Activated CD4-positive, alpha-beta memory T cell treated with anti-CD3 and anti-CD28 coated beads, Interleukin-2, amount 10 ng/mL, durations not matched to agents 7 days and 5 days (primary cell): ENCODE results near the gene ZNF385C. TPM values are rescaled to one million over a fixed set of nuclear protein-coding genes. Genes with fewer than 3 reads are reported as not detected.

Experiments used
- CTCF ChIA-PET: fragments of 350-600 bp; sonication (Branson Sonifier 250); formaldehyde crosslinking; loops from one replicate; lab custom pipeline; 2021; ENCODE audit warnings: antibody characterized with exemption, inconsistent platforms; lab: Charles Lee
- POLR2A ChIA-PET: fragments of 350-600 bp; sonication (Branson Sonifier 250); formaldehyde crosslinking; loops from one replicate; lab custom pipeline; 2021; ENCODE audit warnings: antibody characterized with exemption; lab: Charles Lee
- DNase-seq: peaks from one replicate; pipeline ENCODE4 v3.0.0-alpha.2; 2020
- H3K27ac Mint-ChIP-seq: one replicate; pipeline ENCODE4 v1.8.0; 2021; ENCODE audit warnings: mild to moderate bottlenecking, mixed read lengths
- H3K27me3 Mint-ChIP-seq: one replicate; pipeline ENCODE4 v1.8.0; 2021; ENCODE audit warnings: mixed read lengths
- H3K36me3 Mint-ChIP-seq: one replicate; pipeline ENCODE4 v1.8.0; 2021; ENCODE audit warnings: low read depth, mixed read lengths
- H3K4me1 Mint-ChIP-seq: one replicate; pipeline ENCODE4 v1.8.0; 2021; ENCODE audit warnings: mixed read lengths
- H3K4me3 Mint-ChIP-seq: one replicate; pipeline ENCODE4 v1.8.0; 2021; ENCODE audit warnings: mild to moderate bottlenecking, mixed read lengths
- H3K9me3 Mint-ChIP-seq: one replicate; pipeline ENCODE4 v1.8.0; 2021; ENCODE audit warnings: mixed read lengths
- total RNA-seq, 2 experiments: library from RNA; stranded (reverse); gene quantifications; one replicate each; pipeline ENCODE4 v1.2.3, GENCODE V29; 2021

The ZNF385C gene
- total RNA-seq, 2 experiments from 2014 or later, result not detected

GRCh38 chr17:42103221-42103954 lies 5.1 kb upstream of the ZNF385C start:
- peaks cover 13% of the 10 kb centered on the region for H3K4me1 Mint-ChIP-seq
- H3K4me3 Mint-ChIP-seq, result no peak overlapping the region
- ChIA-PET CTCF (interaction anchor here (0.7 to 1.5 kb wide), 5 partner anchors 9 to 77 kb away, joined by 3 to 5 read pairs (median 4); partner anchors contain the start of gene DHX58), POLR2A (interaction anchor here (0.8 to 2.1 kb wide), 3 partner anchors 8 to 42 kb away, joined by 4 to 10 read pairs (median 5); partner anchors contain the start of gene DHX58)
- H3K9me3 Mint-ChIP-seq, result no peaks in the 10 kb centered on the region
- DNase-seq, result no peak
- peaks cover 39% of the 10 kb centered on the region for H3K36me3 Mint-ChIP-seq
- H3K27me3 Mint-ChIP-seq, result no peaks in the 10 kb centered on the region
- no peak overlapping the region for H3K27ac Mint-ChIP-seq

DNA sequence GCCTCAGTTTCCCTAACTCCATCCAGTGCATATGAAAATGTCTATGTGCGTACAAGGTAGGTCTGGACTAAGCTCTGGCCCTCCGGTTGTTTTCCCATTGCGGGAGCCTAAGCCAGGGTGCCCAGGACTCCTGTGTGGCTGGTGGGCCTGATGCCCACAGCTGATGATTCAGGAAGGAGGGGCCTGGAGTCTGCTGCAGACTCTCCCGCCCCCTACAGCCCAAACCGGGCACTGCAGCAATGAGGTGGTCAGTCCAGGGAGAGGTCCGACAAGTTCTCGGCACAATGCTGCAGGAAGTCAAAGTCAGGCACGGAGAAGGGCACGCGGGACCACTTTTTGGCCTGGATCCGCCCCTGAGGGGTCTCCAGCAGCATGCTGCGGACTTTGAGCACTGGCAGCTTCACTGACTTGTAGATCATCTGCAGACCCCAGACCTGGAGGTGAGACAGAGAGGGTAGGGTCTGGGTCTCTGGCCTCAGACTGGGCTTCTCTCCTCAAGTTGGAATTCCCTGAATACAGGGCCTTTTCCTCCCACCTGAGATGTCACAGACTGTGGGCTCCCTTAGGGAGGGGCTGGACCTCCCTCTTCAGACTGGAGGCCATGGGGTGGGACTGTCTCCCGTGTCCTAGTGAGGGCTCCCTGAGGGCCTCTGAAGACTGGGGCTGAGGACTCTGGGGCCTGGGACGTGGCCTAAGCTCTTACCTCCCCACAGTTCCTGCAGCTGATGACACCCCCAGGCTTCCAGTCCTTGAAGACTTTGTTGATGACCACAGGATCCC lies 3.4 kb upstream of the ZNF385C start:
- ChIA-PET POLR2A (interaction anchor here (0.9 to 1.0 kb wide), 2 partner anchors 9 to 11 kb away, joined by 5 to 6 read pairs; partner anchors contain the start of gene DHX58), CTCF (interaction anchor here (0.6 to 2.0 kb wide), 12 partner anchors 9 to 81 kb away, joined by 3 to 12 read pairs (median 5); partner anchors contain the start of genes DHX58 and NKIRAS2)
- peaks cover 7% of the 10 kb centered on the region for H3K4me1 Mint-ChIP-seq
- peak; percentile 72 for DNase-seq
- H3K27me3 Mint-ChIP-seq, result peaks cover 14% of the 10 kb centered on the region
- H3K9me3 Mint-ChIP-seq, result no peaks in the 10 kb centered on the region
- no peak overlapping the region for H3K4me3 Mint-ChIP-seq
- H3K27ac Mint-ChIP-seq, result no peak overlapping the region
- H3K36me3 Mint-ChIP-seq, result peaks cover 28% of the 10 kb centered on the region

DNA sequence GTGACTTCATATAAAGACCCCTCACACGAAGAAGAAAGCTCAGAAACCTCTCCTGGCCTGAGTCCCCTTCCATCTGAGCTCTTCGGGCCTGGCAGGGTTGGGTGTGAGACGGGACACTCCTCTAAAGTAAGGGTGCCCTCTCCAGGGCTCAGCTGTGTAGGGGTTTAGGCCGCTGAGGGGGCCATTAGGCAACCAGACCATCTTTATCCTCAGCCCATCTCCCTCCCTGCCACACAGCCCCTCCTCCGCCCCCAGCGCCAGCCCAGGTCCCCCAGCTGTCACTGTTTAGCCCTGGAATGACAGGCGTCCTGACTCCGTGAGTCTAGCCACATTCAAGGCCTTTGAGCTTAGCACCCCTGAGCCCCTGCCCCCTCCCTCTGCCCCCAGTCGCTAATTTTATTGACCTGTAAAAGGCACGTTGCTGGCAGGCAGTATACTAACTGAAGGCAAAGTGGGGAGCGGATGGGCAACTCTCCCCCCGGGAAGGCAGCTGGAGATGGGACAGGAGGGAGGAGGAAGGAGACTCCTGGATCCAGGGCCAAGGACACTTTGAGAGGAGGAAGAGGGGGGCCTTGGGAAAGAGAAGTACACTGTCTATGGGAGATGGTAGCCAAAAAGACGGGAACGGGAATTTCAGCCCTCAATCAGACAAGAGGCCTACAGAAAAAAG lies 592 bp upstream of the ZNF385C start:
- POLR2A ChIA-PET, result interaction anchor here (0.8 to 2.6 kb wide), 2 partner anchors 13 to 136 kb away, joined by 3 to 14 read pairs; partner anchors contain the start of gene DHX58
- DNase-seq, result no peak
- H3K36me3 Mint-ChIP-seq, result peaks cover 7% of the 10 kb centered on the region

GRCh38 chr17:42096360-42097111 lies 1.7 kb downstream of the ZNF385C start:
- Mint-ChIP-seq H3K36me3 (peaks cover 2% of the 10 kb centered on the region), H3K4me1 (peaks cover 5% of the 10 kb centered on the region), H3K4me3 (no peak overlapping the region), H3K27ac (no peak overlapping the region), H3K9me3 (no peaks in the 10 kb centered on the region), H3K27me3 (peaks cover 24% of the 10 kb centered on the region)
- ChIA-PET POLR2A (interaction anchor here (0.9 to 1.3 kb wide), 2 partner anchors 75 to 130 kb away, joined by 3 read pairs; partner anchors contain the start of gene CNP), CTCF (interaction anchor here (0.6 to 2.2 kb wide), 3 partner anchors 11 to 76 kb away, joined by 3 to 8 read pairs (median 3); partner anchors contain the start of gene NKIRAS2)
- DNase-seq, result no peak

More for the DNA sequence above, 592 bp upstream of the ZNF385C start:
- H3K4me3 Mint-ChIP-seq, result no peak overlapping the region
- H3K4me1 Mint-ChIP-seq, result peaks cover 5% of the 10 kb centered on the region
- H3K27ac Mint-ChIP-seq, result no peak overlapping the region
- no peaks in the 10 kb centered on the region for H3K9me3 Mint-ChIP-seq
- H3K27me3 Mint-ChIP-seq, result peaks cover 22% of the 10 kb centered on the region
- CTCF ChIA-PET, result interaction anchor here (1.3 kb wide), 1 partner anchor 79 kb away, joined by 5 read pairs; the partner anchor contains the start of gene NKIRAS2

DNA sequence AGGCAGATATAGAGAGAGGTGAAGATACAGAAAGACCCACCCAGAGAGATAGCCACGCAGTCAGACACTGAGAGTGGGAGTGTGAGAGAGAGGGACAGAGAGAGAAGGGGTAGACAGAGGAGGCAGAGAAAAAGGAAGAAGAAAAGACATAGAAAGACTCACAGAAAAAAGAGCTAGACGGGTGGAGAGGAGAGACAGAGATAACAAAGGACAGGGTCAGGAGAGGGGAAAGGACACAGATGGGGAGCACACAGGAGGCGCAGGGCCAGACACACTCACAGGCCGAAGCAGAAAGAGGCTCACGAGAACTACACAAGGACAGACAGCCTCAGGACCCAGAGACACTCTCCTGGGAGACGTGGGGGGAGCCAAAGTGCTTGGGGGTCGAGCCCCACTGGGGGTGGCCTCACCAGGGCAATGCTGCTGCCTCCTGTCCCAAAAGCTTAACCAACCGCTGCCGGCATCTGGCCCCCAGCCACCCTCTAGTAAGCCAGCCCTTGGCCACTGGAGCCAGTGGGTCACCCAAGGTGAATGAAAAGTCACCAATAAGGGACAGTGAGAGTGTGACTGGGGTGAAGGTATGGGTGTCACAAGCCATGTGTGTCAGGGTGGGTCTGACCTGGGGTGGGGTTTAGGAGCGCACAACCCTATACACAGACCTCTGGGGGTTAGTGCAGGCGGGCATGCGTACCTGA lies 3.8 kb downstream of the ZNF385C start:
- ChIA-PET CTCF (interaction anchor here (1.2 kb wide), 1 partner anchor 9 kb away, joined by 4 read pairs; no protein-coding TSS in a partner anchor), POLR2A (interaction anchor here (0.8 kb wide), 1 partner anchor 9 kb away, joined by 4 read pairs; no protein-coding TSS in a partner anchor)
- no peak for DNase-seq
- no peaks in the 10 kb centered on the region for H3K36me3 Mint-ChIP-seq
- no peak overlapping the region for H3K4me3 Mint-ChIP-seq
- H3K4me1 Mint-ChIP-seq, result peaks cover 5% of the 10 kb centered on the region
- H3K27ac Mint-ChIP-seq, result no peak overlapping the region
- peaks cover 35% of the 10 kb centered on the region for H3K27me3 Mint-ChIP-seq
- H3K9me3 Mint-ChIP-seq, result no peaks in the 10 kb centered on the region

GRCh38 chr17:42092939-42093338 lies 5.3 kb downstream of the ZNF385C start:
- H3K4me1 Mint-ChIP-seq, result peaks cover 4% of the 10 kb centered on the region
- ChIA-PET POLR2A (no interaction called here), CTCF (no interaction called here)
- peaks cover 38% of the 10 kb centered on the region for H3K27me3 Mint-ChIP-seq
- no peak overlapping the region for H3K4me3 Mint-ChIP-seq
- H3K9me3 Mint-ChIP-seq, result no peaks in the 10 kb centered on the region
- no peak for DNase-seq
- no peak overlapping the region for H3K27ac Mint-ChIP-seq
- no peaks in the 10 kb centered on the region for H3K36me3 Mint-ChIP-seq

- Mint-ChIP-seq H3K9me3 (no peaks in the 10 kb centered on the region), H3K36me3 (no peaks in the 10 kb centered on the region), H3K4me1 (no peaks in the 10 kb centered on the region), H3K27me3 (peaks cover 22% of the 10 kb centered on the region), H3K4me3 (no peak overlapping the region), H3K27ac (no peak overlapping the region)
- no peak for DNase-seq
- ChIA-PET POLR2A (interaction anchor here (0.8 to 1.2 kb wide), 2 partner anchors 21 to 23 kb away, joined by 3 read pairs; partner anchors contain the start of gene DHX58), CTCF (interaction anchor here (0.6 to 1.5 kb wide), 5 partner anchors 10 to 26 kb away, joined by 3 to 9 read pairs (median 3); partner anchors contain the start of gene DHX58)
Measured at GRCh38 chr17:42090964-42091790, 7.1 kb downstream of the ZNF385C start.

DNA sequence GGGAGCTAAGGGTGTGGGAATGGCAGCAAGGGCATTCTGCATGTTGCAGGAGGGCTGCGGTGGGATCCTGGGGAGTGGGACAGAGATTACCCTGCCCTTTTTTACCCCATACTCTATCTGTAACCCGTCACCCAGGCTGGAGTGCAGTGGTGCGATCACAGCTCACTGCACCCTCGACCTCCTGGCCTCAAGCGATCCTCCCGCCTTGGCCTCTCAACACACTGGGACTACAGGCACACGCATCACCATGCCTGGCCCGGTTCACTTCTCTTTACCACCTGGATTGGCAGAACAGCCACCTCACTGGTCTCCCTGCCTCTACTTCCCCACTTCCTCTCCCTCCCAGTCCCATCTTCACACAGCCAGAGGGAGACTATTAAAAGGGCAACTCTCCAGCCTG lies 9.5 kb downstream of the ZNF385C start:
- POLR2A ChIA-PET, result no interaction called here

DNA sequence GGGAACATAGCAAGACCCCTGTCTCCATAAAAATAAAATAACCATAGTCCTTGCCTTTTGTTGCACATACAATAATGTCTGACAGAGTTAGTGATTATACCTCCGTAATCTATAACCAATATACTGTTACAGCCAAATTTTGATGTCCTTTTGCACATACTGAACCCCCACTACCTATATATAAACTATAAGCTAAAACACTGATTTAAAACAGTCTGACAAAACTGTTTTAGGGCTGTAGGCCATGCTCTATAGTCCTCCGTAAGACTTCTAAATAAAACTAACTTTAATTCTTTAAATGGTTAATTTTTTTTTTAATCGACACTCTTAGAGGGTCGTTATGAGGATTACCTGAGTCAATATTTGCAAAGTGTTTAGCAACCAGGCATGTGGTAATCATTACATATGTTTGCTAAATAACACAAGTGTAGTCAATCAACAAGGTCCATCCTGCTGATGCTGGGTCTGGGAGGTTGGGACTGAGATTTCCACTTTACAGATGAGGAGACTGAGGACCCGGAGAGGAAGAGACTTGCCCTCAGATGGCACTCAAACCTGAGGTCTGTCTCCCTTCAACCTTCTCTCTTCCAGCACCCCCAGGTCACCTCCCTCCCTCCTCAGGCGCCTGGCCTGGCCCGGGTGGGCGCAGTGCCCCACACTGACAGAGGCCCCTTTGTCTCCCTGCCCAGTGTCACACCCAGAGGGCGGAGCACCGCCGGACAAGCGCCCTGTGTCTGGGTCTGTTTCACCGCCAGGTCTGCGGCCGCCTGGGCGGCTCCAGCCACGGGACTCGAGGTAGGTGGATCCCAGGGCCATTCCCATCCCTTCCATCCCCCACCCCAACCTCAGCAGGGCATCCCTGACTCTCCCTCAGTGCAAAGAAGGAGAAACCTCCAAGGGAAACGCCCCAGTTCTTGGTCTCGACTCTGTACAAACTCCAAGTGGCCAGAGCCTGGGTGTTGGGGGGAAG lies 10.3 kb downstream of the ZNF385C start:
- Mint-ChIP-seq H3K9me3 (no peaks in the 10 kb centered on the region), H3K4me3 (no peak overlapping the region), H3K27ac (no peak overlapping the region), H3K4me1 (no peaks in the 10 kb centered on the region), H3K36me3 (no peaks in the 10 kb centered on the region), H3K27me3 (peaks cover 18% of the 10 kb centered on the region)
- POLR2A ChIA-PET, result no interaction called here
- CTCF ChIA-PET, result no interaction called here
- no peak for DNase-seq

More for the DNA sequence above, 9.5 kb downstream of the ZNF385C start:
- CTCF ChIA-PET, result no interaction called here
- Mint-ChIP-seq H3K9me3 (no peaks in the 10 kb centered on the region), H3K27me3 (peaks cover 18% of the 10 kb centered on the region), H3K4me3 (no peak overlapping the region), H3K4me1 (no peaks in the 10 kb centered on the region), H3K27ac (no peak overlapping the region), H3K36me3 (no peaks in the 10 kb centered on the region)
- no peak for DNase-seq
